ENCODE data around the gene SEC14L1. TPM values are rescaled to one million over a fixed set of nuclear protein-coding genes. Genes with fewer than 3 reads are reported as not detected.

SEC14L1 gene
- total and polyA plus RNA-seq, 4 donors = 17.0 to 52.0 (median 26.8) TPM

- Histone ChIP-seq H3K27ac (ENCODE audit: low read depth in 1 of 2, low read length in 2 of 2) (peak overlapping the region; percentile 59 to 60), H3K27me3 (ENCODE audit: control insufficient read depth in 4 of 4, insufficient read depth in 4 of 4, low read length in 3 of 4) (no peaks in the 10 kb centered on the region), H3K4me3 (ENCODE audit: low read depth in 1 of 3, low read length in 3 of 3) (peak overlapping the region in 1 of 3 donors; percentile 34), H3K9ac (ENCODE audit: low read depth in 1 of 2, low read length in 2 of 2) (peak overlapping the region; percentile 56 to 93), H3K36me3 (ENCODE audit: control insufficient read depth in 4 of 4, insufficient read depth in 3 of 4, low read depth in 1 of 4, low read length in 3 of 4) (peaks cover 0 to 2% (median 0%) of the 10 kb centered on the region in 4 donors), H3K9me3 (ENCODE audit: control insufficient read depth in 4 of 4, low read length in 3 of 4) (no peaks in the 10 kb centered on the region), H3K4me1 (ENCODE audit: control insufficient read depth in 4 of 4, insufficient read depth in 4 of 4, low read length in 3 of 4) (peaks cover 0 to 18% (median 10%) of the 10 kb centered on the region in 4 donors)
- TF ChIP-seq, protein P1, sequence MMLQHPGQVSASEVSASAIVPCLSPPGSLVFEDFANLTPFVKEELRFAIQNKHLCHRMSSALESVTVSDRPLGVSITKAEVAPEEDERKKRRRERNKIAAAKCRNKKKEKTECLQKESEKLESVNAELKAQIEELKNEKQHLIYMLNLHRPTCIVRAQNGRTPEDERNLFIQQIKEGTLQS (IDR thresholded peaks at IDR 0.05) = no peak
- no peak for TF ChIP-seq FOXA2 (IDR thresholded peaks at IDR 0.05)
- TF ChIP-seq FOXA1 (IDR thresholded peaks at IDR 0.05) = no peak
- no peak for TF ChIP-seq ZBTB33 (IDR thresholded peaks at IDR 0.05)
- no peak for TF ChIP-seq EGR1 (IDR thresholded peaks at IDR 0.05; ENCODE audit: low read depth in 2 of 2)
- TF ChIP-seq SP1 (IDR thresholded peaks at IDR 0.05) = no peak
- TF ChIP-seq, protein P2, sequence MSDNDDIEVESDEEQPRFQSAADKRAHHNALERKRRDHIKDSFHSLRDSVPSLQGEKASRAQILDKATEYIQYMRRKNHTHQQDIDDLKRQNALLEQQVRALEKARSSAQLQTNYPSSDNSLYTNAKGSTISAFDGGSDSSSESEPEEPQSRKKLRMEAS (IDR thresholded peaks at IDR 0.05) = no peak
- TF ChIP-seq TAF1 (conservative IDR thresholded peaks at IDR 0.05) = no peak
- TF ChIP-seq, protein P3, sequence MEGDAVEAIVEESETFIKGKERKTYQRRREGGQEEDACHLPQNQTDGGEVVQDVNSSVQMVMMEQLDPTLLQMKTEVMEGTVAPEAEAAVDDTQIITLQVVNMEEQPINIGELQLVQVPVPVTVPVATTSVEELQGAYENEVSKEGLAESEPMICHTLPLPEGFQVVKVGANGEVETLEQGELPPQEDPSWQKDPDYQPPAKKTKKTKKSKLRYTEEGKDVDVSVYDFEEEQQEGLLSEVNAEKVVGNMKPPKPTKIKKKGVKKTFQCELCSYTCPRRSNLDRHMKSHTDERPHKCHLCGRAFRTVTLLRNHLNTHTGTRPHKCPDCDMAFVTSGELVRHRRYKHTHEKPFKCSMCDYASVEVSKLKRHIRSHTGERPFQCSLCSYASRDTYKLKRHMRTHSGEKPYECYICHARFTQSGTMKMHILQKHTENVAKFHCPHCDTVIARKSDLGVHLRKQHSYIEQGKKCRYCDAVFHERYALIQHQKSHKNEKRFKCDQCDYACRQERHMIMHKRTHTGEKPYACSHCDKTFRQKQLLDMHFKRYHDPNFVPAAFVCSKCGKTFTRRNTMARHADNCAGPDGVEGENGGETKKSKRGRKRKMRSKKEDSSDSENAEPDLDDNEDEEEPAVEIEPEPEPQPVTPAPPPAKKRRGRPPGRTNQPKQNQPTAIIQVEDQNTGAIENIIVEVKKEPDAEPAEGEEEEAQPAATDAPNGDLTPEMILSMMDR (IDR thresholded peaks at IDR 0.05; ENCODE audit: low read depth, low read length, missing input control) = no peak
- no peak for TF ChIP-seq RAD21 (IDR thresholded peaks at IDR 0.05)
- no peak for TF ChIP-seq YY1 (IDR thresholded peaks at IDR 0.05)
- no peak for TF ChIP-seq GABPA (IDR thresholded peaks at IDR 0.05 in 1 of 2, conservative IDR thresholded peaks at IDR 0.05 in 1 of 2)
- TF ChIP-seq, protein P4, sequence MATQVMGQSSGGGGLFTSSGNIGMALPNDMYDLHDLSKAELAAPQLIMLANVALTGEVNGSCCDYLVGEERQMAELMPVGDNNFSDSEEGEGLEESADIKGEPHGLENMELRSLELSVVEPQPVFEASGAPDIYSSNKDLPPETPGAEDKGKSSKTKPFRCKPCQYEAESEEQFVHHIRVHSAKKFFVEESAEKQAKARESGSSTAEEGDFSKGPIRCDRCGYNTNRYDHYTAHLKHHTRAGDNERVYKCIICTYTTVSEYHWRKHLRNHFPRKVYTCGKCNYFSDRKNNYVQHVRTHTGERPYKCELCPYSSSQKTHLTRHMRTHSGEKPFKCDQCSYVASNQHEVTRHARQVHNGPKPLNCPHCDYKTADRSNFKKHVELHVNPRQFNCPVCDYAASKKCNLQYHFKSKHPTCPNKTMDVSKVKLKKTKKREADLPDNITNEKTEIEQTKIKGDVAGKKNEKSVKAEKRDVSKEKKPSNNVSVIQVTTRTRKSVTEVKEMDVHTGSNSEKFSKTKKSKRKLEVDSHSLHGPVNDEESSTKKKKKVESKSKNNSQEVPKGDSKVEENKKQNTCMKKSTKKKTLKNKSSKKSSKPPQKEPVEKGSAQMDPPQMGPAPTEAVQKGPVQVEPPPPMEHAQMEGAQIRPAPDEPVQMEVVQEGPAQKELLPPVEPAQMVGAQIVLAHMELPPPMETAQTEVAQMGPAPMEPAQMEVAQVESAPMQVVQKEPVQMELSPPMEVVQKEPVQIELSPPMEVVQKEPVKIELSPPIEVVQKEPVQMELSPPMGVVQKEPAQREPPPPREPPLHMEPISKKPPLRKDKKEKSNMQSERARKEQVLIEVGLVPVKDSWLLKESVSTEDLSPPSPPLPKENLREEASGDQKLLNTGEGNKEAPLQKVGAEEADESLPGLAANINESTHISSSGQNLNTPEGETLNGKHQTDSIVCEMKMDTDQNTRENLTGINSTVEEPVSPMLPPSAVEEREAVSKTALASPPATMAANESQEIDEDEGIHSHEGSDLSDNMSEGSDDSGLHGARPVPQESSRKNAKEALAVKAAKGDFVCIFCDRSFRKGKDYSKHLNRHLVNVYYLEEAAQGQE (IDR thresholded peaks at IDR 0.05) = no peak
- TF ChIP-seq JUND (IDR thresholded peaks at IDR 0.05) = no peak
- TF ChIP-seq NR2F2 (IDR thresholded peaks at IDR 0.05) = no peak
- TF ChIP-seq RXRA (IDR thresholded peaks at IDR 0.05) = no peak
- no peak for TF ChIP-seq HNF4G (IDR thresholded peaks at IDR 0.05)
- TF ChIP-seq HNF4A (conservative IDR thresholded peaks at IDR 0.05) = no peak
- WGBS = 37% methylated on average over 8 of the region's 8 CpGs
- DNase-seq (ENCODE audit: low spot score) = no peak
Measured at GRCh38 chr17:77147357-77147801, 6.6 kb downstream of the SEC14L1 start.
